HCT116 (cell line): ENCODE data around the gene KICS2. TPM values are rescaled to one million over a fixed set of nuclear protein-coding genes. Genes with fewer than 3 reads are reported as not detected.
A peak's percentile ranks its signal among the peaks of the same experiment; 100 is the strongest.

Source experiments
- ATAC-seq: fragments of 200-7000 bp; cut with Tn5 transposase; 2 replicates; pipeline ENCODE4 v1.9.1; 2020; ENCODE audit warnings: mild to moderate bottlenecking, moderate library complexity
- BruUV-seq: library from RNA; stranded (reverse); fragments of 400-500 nt; replicated peaks from 2 replicates; lab custom pipeline; 2021; lab: Mats Ljungman, UMichigan
- CTCF ChIA-PET: fragments of 300-600 bp; sonication (Branson Sonifier 250); formaldehyde crosslinking; loops from one replicate; lab custom pipeline; 2021; ENCODE audit warnings: antibody characterized with exemption; lab: Charles Lee
- POLR2A ChIA-PET: fragments of 300-600, 350-600 bp; sonication (Branson Sonifier 250); formaldehyde crosslinking; loops from one replicate; lab custom pipeline; 2021; ENCODE audit warnings: antibody characterized with exemption; lab: Charles Lee
- RAD21 ChIA-PET, 2 experiments: fragments of 300-600 bp; sonication (Branson Sonifier 250); formaldehyde crosslinking; loops; one replicate each; lab custom pipeline; 2023; ENCODE audit warnings: low total read pairs in 2 of 2; ENCODE audit not compliant: uncharacterized antibody in 2 of 2, unreplicated experiment in 2 of 2, low non-redundant PET in 1 of 2; lab: Charles Lee
- DNase-seq: peaks from one replicate; pipeline ENCODE4 v3.0.0-alpha.2; 2010; ENCODE audit warnings: low read depth, low spot score
- H2AFZ ChIP-seq: fragments of 200-600 bp; shearing (Covaris generic), sonication (generic); 2 replicates; pipeline ENCODE4 v1.6.1; 2017; ENCODE audit warnings: low read depth, mixed run types, mixed read lengths, antibody characterized with exemption, low read length; ENCODE audit not compliant: poor library complexity, severe bottlenecking
- H3K27ac ChIP-seq: 2 replicates; pipeline ENCODE4 v1.5.1; 2012; ENCODE audit warnings: low read depth, low read length
- H3K27me3 ChIP-seq: fragments of 200-600 bp; sonication (generic); 2 replicates; pipeline ENCODE4 v1.6.1; 2016; ENCODE audit warnings: mixed run types, low read length, mixed read lengths; ENCODE audit not compliant: insufficient read depth
- H3K36me3 ChIP-seq, 2 experiments: fragments of 200-500 bp in 1 of 2; fragments of 200-600 bp in 1 of 2; sonication (Bioruptor generic) in 1 of 2; sonication (generic) in 1 of 2; 2 replicates each; pipeline versions ENCODE4 v1.5.1 to v1.6.1; 2014 to 2016; ENCODE audit warnings: low read length in 2 of 2, inconsistent platforms in 1 of 2, mixed read lengths in 1 of 2, mixed run types in 1 of 2; ENCODE audit not compliant: insufficient read depth in 2 of 2, control insufficient read depth in 1 of 2
- H3K4me1 ChIP-seq, 2 experiments: fragments of 200-600 bp in 1 of 2; sonication (generic) in 1 of 2; 2 replicates each; pipeline versions ENCODE4 v1.5.1 to v1.6.1; 2012 to 2017; ENCODE audit warnings: low read length in 2 of 2, inconsistent platforms in 1 of 2, mild to moderate bottlenecking in 1 of 2, mixed read lengths in 1 of 2, mixed run types in 1 of 2, moderate library complexity in 1 of 2; ENCODE audit not compliant: insufficient read depth in 2 of 2, control insufficient read depth in 1 of 2
- H3K4me2 ChIP-seq: fragments of 200-600 bp; sonication (generic); 2 replicates; pipeline ENCODE4 v1.6.1; 2017; ENCODE audit warnings: mixed run types, low read length, mixed read lengths
- H3K4me3 ChIP-seq, 2 experiments: fragments of 200-600 bp in 1 of 2; sonication (generic) in 1 of 2; replicated peaks in 1 of 2; 2 replicates each; pipeline ENCODE4 v1.5.1; 2011 to 2016; ENCODE audit warnings: low read length in 2 of 2, control low read depth in 1 of 2, low read depth in 1 of 2, mild to moderate bottlenecking in 1 of 2, mixed read lengths in 1 of 2, mixed run types in 1 of 2
- H3K79me2 ChIP-seq: fragments of 200-600 bp; sonication (generic); 2 replicates; pipeline ENCODE4 v1.6.1; 2017; ENCODE audit warnings: mild to moderate bottlenecking, mixed run types, low read length, moderate library complexity, mixed read lengths; ENCODE audit not compliant: insufficient read depth
- H3K9ac ChIP-seq: fragments of 200-600 bp; sonication (generic); 2 replicates; pipeline ENCODE4 v1.6.1; 2016; ENCODE audit warnings: low read length, mixed read lengths
- H3K9me2 ChIP-seq: fragments of 200-600 bp; sonication (generic), shearing (Covaris generic); 2 replicates; pipeline ENCODE4 v1.6.1; 2017; ENCODE audit warnings: mixed run types, mild to moderate bottlenecking, moderate library complexity; ENCODE audit not compliant: insufficient read depth
- H3K9me3 ChIP-seq, 2 experiments: fragments of 200-500 bp in 1 of 2; fragments of 200-600 bp in 1 of 2; sonication (Bioruptor generic) in 1 of 2; sonication (generic) in 1 of 2; 2 replicates each; pipeline ENCODE4 v1.6.1; 2014 to 2017; ENCODE audit warnings: low read length in 2 of 2, mixed read lengths in 2 of 2, inconsistent platforms in 1 of 2, low read depth in 1 of 2, mild to moderate bottlenecking in 1 of 2, mixed run types in 1 of 2, moderate library complexity in 1 of 2; ENCODE audit not compliant: control insufficient read depth in 1 of 2, insufficient read depth in 1 of 2
- H4K20me1 ChIP-seq: fragments of 200-600 bp; sonication (generic), shearing (Covaris generic); 2 replicates; pipeline ENCODE4 v1.6.1; 2017; ENCODE audit warnings: mixed run types, mild to moderate bottlenecking, moderate library complexity; ENCODE audit not compliant: insufficient read depth
- CEBPB ChIP-seq: IDR thresholded peaks from 2 replicates; pipeline ENCODE4 v1.6.1; 2012; ENCODE audit warnings: low read depth
- ELF1 ChIP-seq: IDR thresholded peaks from 2 replicates; pipeline ENCODE4 v1.6.1; 2012; ENCODE audit warnings: low read depth, borderline replicate concordance
- JUND ChIP-seq: IDR thresholded peaks from 2 replicates; pipeline ENCODE4 v1.6.1; 2012
- TCF7L2 ChIP-seq: IDR thresholded peaks from 2 replicates; pipeline ENCODE4 v1.7.0; 2011; ENCODE audit warnings: borderline replicate concordance, inconsistent platforms; ENCODE audit not compliant: insufficient read depth, insufficient read length; ENCODE audit errors: extremely low read depth
- intact Hi-C: fragments of 100-400 bp; cut with micrococcal nuclease; formaldehyde crosslinking; loops from 2 replicates; pipeline ENCODE4 v1.10.0; 2022
- total RNA-seq: library from RNA; stranded (reverse); gene quantifications from one replicate; pipeline ENCODE4 v1.2.1, GENCODE V29; 2021; ENCODE audit not compliant: unreplicated experiment
- TF ChIP-seq, protein P1 (sequence below): IDR thresholded peaks from 2 replicates; pipeline ENCODE4 v1.6.1; 2012
- TF ChIP-seq, protein P2 (sequence below): IDR thresholded peaks from 2 replicates; pipeline ENCODE4 v1.6.1; 2012
- TF ChIP-seq, protein P3 (sequence below): IDR thresholded peaks from 2 replicates; pipeline ENCODE4 v1.6.1; 2011; ENCODE audit warnings: mild to moderate bottlenecking, low read length, moderate library complexity; ENCODE audit not compliant: insufficient replicate concordance; ENCODE audit errors: extremely low read depth

Gene KICS2
- total RNA-seq, 1 experiment from 2014 or later: 18.1 TPM

DNA sequence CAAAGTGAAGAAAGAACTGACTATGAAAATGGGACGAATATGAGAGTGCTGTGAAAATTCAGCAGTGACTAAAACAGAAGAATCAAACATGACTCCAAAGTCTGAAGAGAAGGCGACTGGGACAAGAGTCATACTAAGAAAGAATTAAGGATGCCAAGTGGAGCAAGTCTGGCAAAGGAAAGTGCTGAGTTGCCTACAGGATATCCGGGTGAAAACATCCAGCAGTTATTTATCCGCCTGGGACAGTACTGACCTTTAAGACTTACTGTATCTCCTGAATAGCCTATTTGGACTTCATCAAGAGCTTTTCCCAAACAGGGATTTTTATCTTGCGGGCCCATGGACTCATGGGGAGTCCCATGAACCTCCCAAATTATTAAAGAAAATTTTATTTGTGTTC, 41.1 kb downstream of the KICS2 start:
- peak overlapping the region; percentile 58 for H3K9ac ChIP-seq
- TF ChIP-seq JUND (no peak), CEBPB (no peak), TCF7L2 (no peak), ELF1 (no peak)
- TF ChIP-seq, protein P1, sequence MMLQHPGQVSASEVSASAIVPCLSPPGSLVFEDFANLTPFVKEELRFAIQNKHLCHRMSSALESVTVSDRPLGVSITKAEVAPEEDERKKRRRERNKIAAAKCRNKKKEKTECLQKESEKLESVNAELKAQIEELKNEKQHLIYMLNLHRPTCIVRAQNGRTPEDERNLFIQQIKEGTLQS: no peak
- TF ChIP-seq, protein P2, sequence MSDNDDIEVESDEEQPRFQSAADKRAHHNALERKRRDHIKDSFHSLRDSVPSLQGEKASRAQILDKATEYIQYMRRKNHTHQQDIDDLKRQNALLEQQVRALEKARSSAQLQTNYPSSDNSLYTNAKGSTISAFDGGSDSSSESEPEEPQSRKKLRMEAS: no peak
- DNase-seq (peak; percentile 19), ATAC-seq (peak; percentile 63)
- no peaks in the 10 kb centered on the region for H3K9me3 ChIP-seq
- RAD21 ChIA-PET: interaction anchor here in 1 of 2 experiments (1.2 kb wide), 2 partner anchors 336 to 342 kb away, joined by 3 read pairs; partner anchors contain the start of gene SRGAP1
- H3K4me3 ChIP-seq: peak overlapping the region in 1 of 2 experiments; percentile 36; a peak in 2 of 4 replicates
- no peaks in the 10 kb centered on the region for H3K9me2 ChIP-seq
- intact Hi-C loops: loop anchor here (1.0 to 5.0 kb wide), 4 partner anchors 92 to 342 kb away; no protein-coding TSS in a partner anchor
- BruUV-seq: TSS peak; percentile 70
- POLR2A ChIA-PET: no interaction called here
- peaks cover 16 to 47% of the 10 kb centered on the region in 2 experiments for H3K4me1 ChIP-seq
- no peaks in the 10 kb centered on the region for H4K20me1 ChIP-seq
- H3K4me2 ChIP-seq: peak overlapping the region; percentile 73
- no peak overlapping the region for H2AFZ ChIP-seq
- no peaks in the 10 kb centered on the region for H3K36me3 ChIP-seq
- CTCF ChIA-PET: interaction anchor here (0.7 to 2.0 kb wide), 5 partner anchors 10 to 342 kb away, joined by 3 to 11 read pairs (median 7); partner anchors contain the start of gene SRGAP1
- H3K27ac ChIP-seq: peak overlapping the region; percentile 60; the same call in 1 of the 2 replicates
- no peaks in the 10 kb centered on the region for H3K27me3 ChIP-seq
- no peaks in the 10 kb centered on the region for H3K79me2 ChIP-seq

DNA sequence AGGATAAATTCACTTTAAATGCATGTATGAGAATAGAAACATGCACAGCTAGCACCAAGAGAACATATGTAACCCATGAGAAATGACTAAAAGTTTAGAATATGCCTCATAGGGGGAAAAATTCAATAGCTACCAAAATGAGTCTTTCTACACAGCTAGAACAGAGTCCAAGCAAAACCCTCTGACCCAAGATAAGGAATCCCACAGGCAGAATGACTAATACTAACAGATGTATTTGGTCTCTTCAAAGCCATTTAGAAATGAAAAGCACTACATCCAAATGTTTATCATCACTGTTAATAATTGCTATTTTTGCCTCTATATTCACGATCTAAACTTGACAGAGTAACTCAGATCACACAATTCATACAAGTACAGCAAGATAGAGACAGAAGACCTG, 44.0 kb downstream of the KICS2 start:
- ATAC-seq (no peak), DNase-seq (no peak)
- Histone ChIP-seq H3K9ac (no peak overlapping the region), H3K9me3 (no peaks in the 10 kb centered on the region), H3K4me3 (no peak overlapping the region), H3K4me2 (peak overlapping the region; percentile 23), H4K20me1 (no peaks in the 10 kb centered on the region), H2AFZ (no peak overlapping the region), H3K27me3 (no peaks in the 10 kb centered on the region), H3K36me3 (no peaks in the 10 kb centered on the region), H3K4me1 (peaks cover 16 to 55% of the 10 kb centered on the region in 2 experiments), H3K27ac (no peak overlapping the region), H3K9me2 (no peaks in the 10 kb centered on the region), H3K79me2 (no peaks in the 10 kb centered on the region)
- no TSS peak for BruUV-seq
- ChIA-PET POLR2A (no interaction called here), RAD21 (no interaction called here), CTCF (no interaction called here)
- TF ChIP-seq, protein P3, sequence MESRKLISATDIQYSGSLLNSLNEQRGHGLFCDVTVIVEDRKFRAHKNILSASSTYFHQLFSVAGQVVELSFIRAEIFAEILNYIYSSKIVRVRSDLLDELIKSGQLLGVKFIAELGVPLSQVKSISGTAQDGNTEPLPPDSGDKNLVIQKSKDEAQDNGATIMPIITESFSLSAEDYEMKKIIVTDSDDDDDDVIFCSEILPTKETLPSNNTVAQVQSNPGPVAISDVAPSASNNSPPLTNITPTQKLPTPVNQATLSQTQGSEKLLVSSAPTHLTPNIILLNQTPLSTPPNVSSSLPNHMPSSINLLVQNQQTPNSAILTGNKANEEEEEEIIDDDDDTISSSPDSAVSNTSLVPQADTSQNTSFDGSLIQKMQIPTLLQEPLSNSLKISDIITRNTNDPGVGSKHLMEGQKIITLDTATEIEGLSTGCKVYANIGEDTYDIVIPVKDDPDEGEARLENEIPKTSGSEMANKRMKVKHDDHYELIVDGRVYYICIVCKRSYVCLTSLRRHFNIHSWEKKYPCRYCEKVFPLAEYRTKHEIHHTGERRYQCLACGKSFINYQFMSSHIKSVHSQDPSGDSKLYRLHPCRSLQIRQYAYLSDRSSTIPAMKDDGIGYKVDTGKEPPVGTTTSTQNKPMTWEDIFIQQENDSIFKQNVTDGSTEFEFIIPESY: no peak
- intact Hi-C loops: no loop called here
